ENCODE measurements around the gene MATN1. TPM values are rescaled to one million over a fixed set of nuclear protein-coding genes. Genes with fewer than 3 reads are reported as not detected.

Gene MATN1
- total and polyA plus RNA-seq, 2 of the 4 experiments (the other 2 are of a cell fraction): 0.27 TPM; not detected in 1

GRCh38 chr1:30672661-30673060 is 50.7 kb downstream of the MATN1 start:
- no peak overlapping the region for H3K56ac ChIP-seq (ENCODE audit: extremely low read depth, insufficient read depth, low read length)
- no peak overlapping the region for H3K4me3 ChIP-seq (ENCODE audit: insufficient read depth, low read depth, low read length)
- H4K91ac ChIP-seq (ENCODE audit: insufficient read depth, low read depth, low read length): no peak overlapping the region
- no peak overlapping the region for H3K4me2 ChIP-seq (ENCODE audit: low read depth, low read length)
- H3K36me3 ChIP-seq (ENCODE audit: control insufficient read depth, insufficient read depth, low read length): no peaks in the 10 kb centered on the region
- H2AK9ac ChIP-seq (replicated peaks; ENCODE audit: low read depth, low read length, poor library complexity): no peak overlapping the region
- no peak overlapping the region for H4K8ac ChIP-seq (ENCODE audit: low read depth in 2 of 2, low read length in 2 of 2)
- no peak overlapping the region for H3K14ac ChIP-seq (replicated peaks; ENCODE audit: low read depth, low read length)
- H3K79me1 ChIP-seq (ENCODE audit: low read depth in 1 of 2, low read length in 2 of 2): no peaks in the 10 kb centered on the region
- H2AFZ ChIP-seq (replicated peaks; ENCODE audit: low read length, poor library complexity): no peak overlapping the region
- H3K9me3 ChIP-seq (ENCODE audit: control insufficient read depth, insufficient read depth, low read length): no peaks in the 10 kb centered on the region
- H3K4ac ChIP-seq (ENCODE audit: low read depth, low read length): no peak overlapping the region
- no peaks in the 10 kb centered on the region for H4K20me1 ChIP-seq (ENCODE audit: insufficient read depth, low read length)
- in situ Hi-C loops (cut with MboI; ENCODE audit: low sequenced_read_pairs): no loop called here
- WGBS, 2 experiments (ENCODE audit: extremely low coverage in 2 of 2, insufficient read length in 1 of 2): no CpG with 5 or more reads among the region's 1 CpG
- no peaks in the 10 kb centered on the region for H3K9me1 ChIP-seq (ENCODE audit: insufficient read depth, low read length)
- intact Hi-C loops (cut with micrococcal nuclease): no loop called here
- dilution Hi-C loops (cut with HindIII; ENCODE audit: low sequenced_read_pairs, unreplicated experiment): no loop called here
- H4K5ac ChIP-seq (ENCODE audit: low read depth, low read length): no peak overlapping the region
- H2BK20ac ChIP-seq (ENCODE audit: low read depth, low read length): no peak overlapping the region
- H3K27me3 ChIP-seq (ENCODE audit: control insufficient read depth, insufficient read depth, low read length): peaks cover 3% of the 10 kb centered on the region
- no peak overlapping the region for H3K9ac ChIP-seq (ENCODE audit: low read depth, low read length)
- DNase-seq (no peak), ATAC-seq (ENCODE audit: low read depth) (no peak)
- no peak overlapping the region for H2BK15ac ChIP-seq (ENCODE audit: low read depth, low read length)
- POLR2A ChIA-PET (ENCODE audit: unreplicated experiment): no interaction called here
- no peaks in the 10 kb centered on the region for H3K4me1 ChIP-seq (ENCODE audit: control insufficient read depth, insufficient read depth, low read length)
- no peak overlapping the region for H3K18ac ChIP-seq (ENCODE audit: low read depth, low read length)
- no peak overlapping the region for H3K27ac ChIP-seq (ENCODE audit: insufficient read depth, low read length)
- no peak overlapping the region for H2BK120ac ChIP-seq (ENCODE audit: low read depth, low read length)
- H2AK5ac ChIP-seq (ENCODE audit: low read depth, low read length): no peak overlapping the region
- TF ChIP-seq, protein P1, sequence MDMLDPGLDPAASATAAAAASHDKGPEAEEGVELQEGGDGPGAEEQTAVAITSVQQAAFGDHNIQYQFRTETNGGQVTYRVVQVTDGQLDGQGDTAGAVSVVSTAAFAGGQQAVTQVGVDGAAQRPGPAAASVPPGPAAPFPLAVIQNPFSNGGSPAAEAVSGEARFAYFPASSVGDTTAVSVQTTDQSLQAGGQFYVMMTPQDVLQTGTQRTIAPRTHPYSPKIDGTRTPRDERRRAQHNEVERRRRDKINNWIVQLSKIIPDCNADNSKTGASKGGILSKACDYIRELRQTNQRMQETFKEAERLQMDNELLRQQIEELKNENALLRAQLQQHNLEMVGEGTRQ (IDR thresholded peaks at IDR 0.05; ENCODE audit: low read depth, low read length): no peak
- TF ChIP-seq ELK1 (IDR thresholded peaks at IDR 0.05; ENCODE audit: borderline replicate concordance, low read depth, low read length) (no peak), MAFK (IDR thresholded peaks at IDR 0.05; ENCODE audit: low read depth, low read length) (no peak), BHLHE40 (IDR thresholded peaks at IDR 0.05; ENCODE audit: low read depth, low read length) (no peak), MAZ (IDR thresholded peaks at IDR 0.05; ENCODE audit: borderline replicate concordance, low read depth, low read length) (no peak), RAD21 (IDR thresholded peaks at IDR 0.05; ENCODE audit: low read length) (no peak), POLR2A (IDR thresholded peaks at IDR 0.05; ENCODE audit: low read depth, low read length) (no peak), SMC3 (IDR thresholded peaks at IDR 0.05; ENCODE audit: low read depth, low read length) (no peak), CEBPB (IDR thresholded peaks at IDR 0.05; ENCODE audit: low read depth, low read length) (no peak), MXI1 (IDR thresholded peaks at IDR 0.05; ENCODE audit: borderline replicate concordance, low read depth, low read length) (no peak), NFE2L2 (IDR thresholded peaks at IDR 0.05; ENCODE audit: low read depth, low read length) (no peak), FOS (IDR thresholded peaks at IDR 0.05; ENCODE audit: low read depth, low read length) (no peak), RCOR1 (IDR thresholded peaks at IDR 0.05; ENCODE audit: insufficient replicate concordance, low read length) (no peak)
- TF ChIP-seq, protein P2, sequence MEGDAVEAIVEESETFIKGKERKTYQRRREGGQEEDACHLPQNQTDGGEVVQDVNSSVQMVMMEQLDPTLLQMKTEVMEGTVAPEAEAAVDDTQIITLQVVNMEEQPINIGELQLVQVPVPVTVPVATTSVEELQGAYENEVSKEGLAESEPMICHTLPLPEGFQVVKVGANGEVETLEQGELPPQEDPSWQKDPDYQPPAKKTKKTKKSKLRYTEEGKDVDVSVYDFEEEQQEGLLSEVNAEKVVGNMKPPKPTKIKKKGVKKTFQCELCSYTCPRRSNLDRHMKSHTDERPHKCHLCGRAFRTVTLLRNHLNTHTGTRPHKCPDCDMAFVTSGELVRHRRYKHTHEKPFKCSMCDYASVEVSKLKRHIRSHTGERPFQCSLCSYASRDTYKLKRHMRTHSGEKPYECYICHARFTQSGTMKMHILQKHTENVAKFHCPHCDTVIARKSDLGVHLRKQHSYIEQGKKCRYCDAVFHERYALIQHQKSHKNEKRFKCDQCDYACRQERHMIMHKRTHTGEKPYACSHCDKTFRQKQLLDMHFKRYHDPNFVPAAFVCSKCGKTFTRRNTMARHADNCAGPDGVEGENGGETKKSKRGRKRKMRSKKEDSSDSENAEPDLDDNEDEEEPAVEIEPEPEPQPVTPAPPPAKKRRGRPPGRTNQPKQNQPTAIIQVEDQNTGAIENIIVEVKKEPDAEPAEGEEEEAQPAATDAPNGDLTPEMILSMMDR (conservative IDR thresholded peaks at IDR 0.05; ENCODE audit: low read depth, low read length): no peak
- BruUV-seq (replicated peaks): no TSS peak
- no peak overlapping the region for H2BK5ac ChIP-seq (ENCODE audit: low read depth, low read length, poor library complexity, severe bottlenecking)
- no peak overlapping the region for H3K23ac ChIP-seq (ENCODE audit: low read depth, low read length)
- CTCF ChIA-PET: no interaction called here

Measured in IMR-90 (cell line).